Astrocyte (in vitro differentiated cells and primary cell): ENCODE measurements around the gene TPM2. TPM values are rescaled to one million over a fixed set of nuclear protein-coding genes. Genes with fewer than 3 reads are reported as not detected.
A peak's percentile ranks its signal among the peaks of the same experiment; 100 is the strongest.

ENCODE experiments used
- DNase-seq: peaks from one replicate; pipeline ENCODE4 v3.0.0-alpha.2; 2010; ENCODE audit warnings: low read depth
- FAIRE-seq: peaks from 2 replicates; lab custom pipeline; 2011; peaks lifted over from hg19 to GRCh38; lab: Jason Lieb, UNC
- H2AFZ ChIP-seq: 2 replicates; pipeline ENCODE4 v1.6.0; 2012; ENCODE audit warnings: low read depth, low read length, inconsistent platforms
- H3K27ac ChIP-seq: 2 replicates; pipeline ENCODE4 v1.5.1; 2011; ENCODE audit warnings: low read depth, low read length, inconsistent platforms
- H3K27me3 ChIP-seq: 2 replicates; pipeline ENCODE4 v1.6.0; 2011; ENCODE audit warnings: low read length, inconsistent platforms; ENCODE audit not compliant: insufficient read depth
- H3K36me3 ChIP-seq: 2 replicates; pipeline ENCODE4 v1.5.1; 2011; ENCODE audit warnings: low read length, inconsistent platforms; ENCODE audit not compliant: insufficient read depth
- H3K4me1 ChIP-seq: 2 replicates; pipeline ENCODE4 v1.5.1; 2011; ENCODE audit warnings: low read length, inconsistent platforms; ENCODE audit not compliant: insufficient read depth
- H3K4me2 ChIP-seq: 2 replicates; pipeline ENCODE4 v1.6.0; 2012; ENCODE audit warnings: low read length, inconsistent platforms
- H3K4me3 ChIP-seq: 2 replicates; pipeline ENCODE4 v1.5.1; 2011; ENCODE audit warnings: low read depth, mild to moderate bottlenecking, low read length, inconsistent platforms; ENCODE audit not compliant: insufficient read depth
- H3K79me2 ChIP-seq: 2 replicates; pipeline ENCODE4 v1.6.0; 2012; ENCODE audit warnings: mild to moderate bottlenecking, low read length, inconsistent platforms; ENCODE audit not compliant: insufficient read depth
- H3K9ac ChIP-seq: 2 replicates; pipeline ENCODE4 v1.6.0; 2012; ENCODE audit warnings: mild to moderate bottlenecking, low read length, inconsistent platforms
- H3K9me3 ChIP-seq: 2 replicates; pipeline ENCODE4 v1.5.1; 2012; ENCODE audit warnings: low read depth, mild to moderate bottlenecking, low read length, inconsistent platforms; ENCODE audit not compliant: insufficient read depth
- H4K20me1 ChIP-seq: 2 replicates; pipeline ENCODE4 v1.6.0; 2012; ENCODE audit warnings: low read length, inconsistent platforms; ENCODE audit not compliant: insufficient read depth
- H3K27ac Mint-ChIP-seq: one replicate; pipeline ENCODE4 v1.8.0; 2021; ENCODE audit warnings: mild to moderate bottlenecking, mixed read lengths; ENCODE audit not compliant: unreplicated experiment
- H3K27me3 Mint-ChIP-seq: one replicate; pipeline ENCODE4 v1.8.0; 2021; ENCODE audit warnings: low read depth, mixed read lengths; ENCODE audit not compliant: unreplicated experiment
- H3K36me3 Mint-ChIP-seq: one replicate; pipeline ENCODE4 v1.8.0; 2021; ENCODE audit warnings: low read depth, mixed read lengths; ENCODE audit not compliant: unreplicated experiment
- H3K4me1 Mint-ChIP-seq: one replicate; pipeline ENCODE4 v1.8.0; 2021; ENCODE audit warnings: low read depth, mixed read lengths; ENCODE audit not compliant: unreplicated experiment
- H3K4me3 Mint-ChIP-seq: one replicate; pipeline ENCODE4 v1.8.0; 2021; ENCODE audit warnings: mild to moderate bottlenecking, moderate library complexity, mixed read lengths; ENCODE audit not compliant: unreplicated experiment
- H3K9me3 Mint-ChIP-seq: one replicate; pipeline ENCODE4 v1.8.0; 2021; ENCODE audit warnings: mild to moderate bottlenecking, mixed read lengths; ENCODE audit not compliant: unreplicated experiment
- EZH2 ChIP-seq: IDR thresholded peaks from 2 replicates; pipeline ENCODE4 v1.6.1; 2012; ENCODE audit warnings: mild to moderate bottlenecking, low read length, inconsistent platforms; ENCODE audit not compliant: insufficient read depth
- total RNA-seq: library from RNA; stranded (reverse); gene quantifications from 2 replicates; pipeline ENCODE4 v1.2.1, GENCODE V29; 2021
- TF ChIP-seq, protein P1 (sequence below): IDR thresholded peaks from 2 replicates; pipeline ENCODE4 v1.5.1; 2011; ENCODE audit warnings: low read depth, mild to moderate bottlenecking, inconsistent platforms, low read length, moderate library complexity; ENCODE audit not compliant: insufficient read depth

Gene TPM2
- total RNA-seq, 1 donor from 2014 or later = 2,001 TPM

DNA sequence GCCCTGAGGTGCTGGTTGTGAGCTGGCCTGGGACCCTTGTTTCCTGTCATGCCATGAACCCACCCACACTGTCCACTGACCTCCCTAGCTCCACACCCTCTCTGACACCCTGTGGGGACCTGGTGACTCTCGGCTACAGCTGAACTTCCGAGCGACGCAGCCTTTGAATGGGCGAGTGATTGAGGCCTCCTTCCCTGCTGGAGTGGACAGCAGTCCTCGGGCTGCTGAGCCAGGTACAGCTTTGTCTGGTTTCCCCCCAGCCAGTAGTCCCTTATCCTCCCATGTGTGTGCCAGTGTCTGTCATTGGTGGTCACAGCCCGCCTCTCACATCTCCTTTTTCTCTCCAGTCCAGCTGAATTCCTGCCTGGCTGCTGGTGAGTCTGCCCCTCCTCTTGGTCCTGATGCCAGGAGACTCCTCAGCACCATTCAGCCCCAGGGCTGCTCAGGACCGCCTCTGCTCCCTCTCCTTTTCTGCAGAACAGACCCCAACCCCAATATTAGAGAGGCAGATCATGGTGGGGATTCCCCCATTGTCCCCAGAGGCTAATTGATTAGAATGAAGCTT, 9.9 kb downstream of the TPM2 start:
- no peak for FAIRE-seq
- Mint-ChIP-seq H3K4me1 (peaks cover 41% of the 10 kb centered on the region), H3K4me3 (no peak overlapping the region)

DNA sequence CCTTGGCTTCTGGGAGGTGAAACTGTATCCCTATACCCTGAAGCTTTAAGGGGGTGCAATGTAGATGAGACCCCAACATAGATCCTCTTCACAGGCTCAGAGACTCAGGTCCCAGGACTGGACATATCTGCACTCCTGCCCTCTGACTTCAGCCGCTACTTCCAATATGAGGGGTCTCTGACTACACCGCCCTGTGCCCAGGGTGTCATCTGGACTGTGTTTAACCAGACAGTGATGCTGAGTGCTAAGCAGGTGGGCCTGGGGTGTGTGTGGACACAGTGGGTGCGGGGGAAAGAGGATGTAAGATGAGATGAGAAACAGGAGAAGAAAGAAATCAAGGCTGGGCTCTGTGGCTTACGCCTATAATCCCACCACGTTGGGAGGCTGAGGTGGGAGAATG, 10.6 kb downstream of the TPM2 start:
- Mint-ChIP-seq H3K4me3 (peak overlapping the region; percentile 64), H3K4me1 (peaks cover 34% of the 10 kb centered on the region), H3K36me3 (peaks cover 17% of the 10 kb centered on the region), H3K9me3 (no peaks in the 10 kb centered on the region), H3K27me3 (peaks cover 13% of the 10 kb centered on the region), H3K27ac (no peak overlapping the region)
- no peak for TF ChIP-seq EZH2
- TF ChIP-seq, protein P1, sequence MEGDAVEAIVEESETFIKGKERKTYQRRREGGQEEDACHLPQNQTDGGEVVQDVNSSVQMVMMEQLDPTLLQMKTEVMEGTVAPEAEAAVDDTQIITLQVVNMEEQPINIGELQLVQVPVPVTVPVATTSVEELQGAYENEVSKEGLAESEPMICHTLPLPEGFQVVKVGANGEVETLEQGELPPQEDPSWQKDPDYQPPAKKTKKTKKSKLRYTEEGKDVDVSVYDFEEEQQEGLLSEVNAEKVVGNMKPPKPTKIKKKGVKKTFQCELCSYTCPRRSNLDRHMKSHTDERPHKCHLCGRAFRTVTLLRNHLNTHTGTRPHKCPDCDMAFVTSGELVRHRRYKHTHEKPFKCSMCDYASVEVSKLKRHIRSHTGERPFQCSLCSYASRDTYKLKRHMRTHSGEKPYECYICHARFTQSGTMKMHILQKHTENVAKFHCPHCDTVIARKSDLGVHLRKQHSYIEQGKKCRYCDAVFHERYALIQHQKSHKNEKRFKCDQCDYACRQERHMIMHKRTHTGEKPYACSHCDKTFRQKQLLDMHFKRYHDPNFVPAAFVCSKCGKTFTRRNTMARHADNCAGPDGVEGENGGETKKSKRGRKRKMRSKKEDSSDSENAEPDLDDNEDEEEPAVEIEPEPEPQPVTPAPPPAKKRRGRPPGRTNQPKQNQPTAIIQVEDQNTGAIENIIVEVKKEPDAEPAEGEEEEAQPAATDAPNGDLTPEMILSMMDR = no peak
- no peak overlapping the region for H2AFZ ChIP-seq
- no peak overlapping the region for H3K4me2 ChIP-seq
- peaks cover 5% of the 10 kb centered on the region for H3K79me2 ChIP-seq
- peaks cover 20% of the 10 kb centered on the region for H3K36me3 ChIP-seq
- DNase-seq (no peak), FAIRE-seq (no peak)
- no peak overlapping the region for H3K27ac ChIP-seq
- H3K9ac ChIP-seq = no peak overlapping the region
- H4K20me1 ChIP-seq = peaks cover 46% of the 10 kb centered on the region
- H3K4me3 ChIP-seq = no peak overlapping the region
- H3K27me3 ChIP-seq = peaks cover 3% of the 10 kb centered on the region
- peaks cover 33% of the 10 kb centered on the region for H3K4me1 ChIP-seq
- H3K9me3 ChIP-seq = no peaks in the 10 kb centered on the region

More for the DNA sequence above, 9.9 kb downstream of the TPM2 start:
- TF ChIP-seq EZH2 = no peak
- TF ChIP-seq, protein P1 = no peak
- H3K9me3 Mint-ChIP-seq = no peaks in the 10 kb centered on the region
- Histone ChIP-seq H3K9ac (no peak overlapping the region), H3K27ac (no peak overlapping the region), H2AFZ (no peak overlapping the region), H3K79me2 (peaks cover 13% of the 10 kb centered on the region), H3K4me1 (peaks cover 41% of the 10 kb centered on the region), H3K4me2 (no peak overlapping the region), H3K27me3 (no peaks in the 10 kb centered on the region), H3K4me3 (no peak overlapping the region), H3K36me3 (peaks cover 27% of the 10 kb centered on the region), H3K9me3 (no peaks in the 10 kb centered on the region), H4K20me1 (peaks cover 54% of the 10 kb centered on the region)
- H3K27me3 Mint-ChIP-seq = peaks cover 6% of the 10 kb centered on the region
- peaks cover 24% of the 10 kb centered on the region for H3K36me3 Mint-ChIP-seq
- no peak overlapping the region for H3K27ac Mint-ChIP-seq
- peak; percentile 30 for DNase-seq

DNA sequence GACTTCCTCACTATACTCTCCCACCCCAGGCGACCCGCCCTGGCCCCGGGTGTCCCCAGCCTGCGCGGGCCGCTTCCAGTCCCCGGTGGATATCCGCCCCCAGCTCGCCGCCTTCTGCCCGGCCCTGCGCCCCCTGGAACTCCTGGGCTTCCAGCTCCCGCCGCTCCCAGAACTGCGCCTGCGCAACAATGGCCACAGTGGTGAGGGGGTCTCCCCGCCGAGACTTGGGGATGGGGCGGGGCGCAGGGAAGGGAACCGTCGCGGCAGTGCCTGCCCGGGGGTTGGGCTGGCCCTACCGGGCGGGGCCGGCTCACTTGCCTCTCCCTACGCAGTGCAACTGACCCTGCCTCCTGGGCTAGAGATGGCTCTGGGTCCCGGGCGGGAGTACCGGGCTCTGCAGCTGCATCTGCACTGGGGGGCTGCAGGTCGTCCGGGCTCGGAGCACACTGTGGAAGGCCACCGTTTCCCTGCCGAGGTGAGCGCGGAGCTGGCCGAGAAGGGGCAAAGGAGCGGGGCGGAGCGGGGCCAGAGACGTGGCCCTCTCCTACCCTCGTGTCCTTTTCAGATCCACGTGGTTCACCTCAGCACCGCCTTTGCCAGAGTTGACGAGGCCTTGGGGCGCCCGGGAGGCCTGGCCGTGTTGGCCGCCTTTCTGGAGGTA, 13.9 kb downstream of the TPM2 start:
- no peaks in the 10 kb centered on the region for H3K36me3 Mint-ChIP-seq
- Histone ChIP-seq H3K9me3 (no peaks in the 10 kb centered on the region), H4K20me1 (peaks cover 15% of the 10 kb centered on the region), H3K9ac (peak overlapping the region; percentile 54), H3K4me3 (peak overlapping the region; percentile 48), H2AFZ (peak overlapping the region; percentile 98), H3K27ac (no peak overlapping the region), H3K4me1 (peaks cover 16% of the 10 kb centered on the region), H3K4me2 (peak overlapping the region; percentile 93), H3K36me3 (no peaks in the 10 kb centered on the region), H3K79me2 (no peaks in the 10 kb centered on the region), H3K27me3 (peaks cover 11% of the 10 kb centered on the region)
- DNase-seq (no peak), FAIRE-seq (no peak)
- H3K9me3 Mint-ChIP-seq = no peaks in the 10 kb centered on the region
- H3K4me1 Mint-ChIP-seq = peaks cover 3% of the 10 kb centered on the region
- H3K4me3 Mint-ChIP-seq = peak overlapping the region; percentile 81
- TF ChIP-seq EZH2 = no peak
- TF ChIP-seq, protein P1 = no peak
- peaks cover 20% of the 10 kb centered on the region for H3K27me3 Mint-ChIP-seq
- H3K27ac Mint-ChIP-seq = no peak overlapping the region
